HG02759 (cell line): ENCODE measurements around the gene BCL7B.
"Not testable (repeated sequence)": the region's sequence is repeated elsewhere in the genome, so short reads cannot be mapped to it uniquely, and the experiment has no call there.

Experiments
- ATAC-seq: cut with Tn5 transposase; IDR thresholded peaks from one replicate; pipeline ENCODE4 v1.9.1; 2021; ENCODE audit warnings: mild to moderate bottlenecking, moderate library complexity; ENCODE audit not compliant: unreplicated experiment

The BCL7B gene

DNA sequence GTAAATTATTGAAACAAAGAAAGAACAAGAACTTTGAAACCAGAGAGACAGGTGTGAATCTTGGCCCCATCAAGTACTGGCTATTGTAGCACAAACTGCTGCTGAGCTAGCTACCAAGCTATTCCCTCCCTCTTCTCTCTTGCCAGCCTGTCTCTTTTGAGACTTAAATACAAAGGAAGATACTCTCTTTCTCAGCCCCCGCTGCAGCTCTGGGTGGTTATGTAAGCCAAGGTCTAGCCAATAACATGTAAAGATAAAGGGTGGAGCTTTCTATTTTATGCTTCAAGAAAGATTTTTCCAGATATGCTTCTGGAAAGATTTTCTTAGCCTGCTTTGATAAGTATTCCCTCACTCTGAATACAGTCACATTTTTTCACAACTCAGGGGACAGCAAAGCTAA, 52.6 kb downstream of the BCL7B start:
- no peak for ATAC-seq

DNA sequence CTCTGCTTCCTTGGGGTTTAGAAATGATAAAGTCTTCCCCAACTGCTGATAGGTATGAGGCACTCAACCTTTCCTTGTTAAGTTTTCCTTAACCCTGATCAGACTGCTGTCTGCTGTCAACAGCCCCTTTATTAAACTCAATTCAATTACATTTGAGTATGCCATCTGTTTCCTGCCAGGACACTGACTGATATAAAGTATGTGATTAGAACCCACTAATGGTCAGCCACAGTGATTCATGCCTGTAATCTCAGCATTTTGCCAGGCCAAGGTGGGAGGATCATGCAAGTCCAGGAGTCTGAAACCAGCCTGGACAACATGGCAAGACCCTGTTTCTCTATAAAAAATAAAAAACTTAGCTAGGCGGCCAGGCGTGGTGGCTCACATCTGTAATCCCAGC, 53.5 kb downstream of the BCL7B start:
- no peak for ATAC-seq

DNA sequence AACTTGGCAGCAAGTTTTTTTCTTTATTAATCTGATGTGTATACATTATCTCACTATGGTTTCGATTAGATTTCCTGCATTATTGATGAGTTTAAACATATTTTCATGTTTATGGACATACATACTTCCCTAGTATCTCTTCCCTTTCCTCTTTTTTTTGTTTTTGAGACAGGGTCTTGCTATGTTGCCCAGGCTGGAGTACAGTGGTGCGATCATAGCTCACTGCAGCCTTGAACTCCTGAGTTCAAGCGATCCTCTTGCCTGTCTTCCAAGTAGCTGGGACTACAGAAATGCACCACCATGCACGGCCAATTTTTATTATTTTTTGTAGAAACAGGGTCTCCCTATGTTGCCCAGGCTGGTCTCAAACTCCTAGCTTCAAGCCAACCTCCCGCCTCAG, 54.3 kb downstream of the BCL7B start:
- no peak for ATAC-seq

DNA sequence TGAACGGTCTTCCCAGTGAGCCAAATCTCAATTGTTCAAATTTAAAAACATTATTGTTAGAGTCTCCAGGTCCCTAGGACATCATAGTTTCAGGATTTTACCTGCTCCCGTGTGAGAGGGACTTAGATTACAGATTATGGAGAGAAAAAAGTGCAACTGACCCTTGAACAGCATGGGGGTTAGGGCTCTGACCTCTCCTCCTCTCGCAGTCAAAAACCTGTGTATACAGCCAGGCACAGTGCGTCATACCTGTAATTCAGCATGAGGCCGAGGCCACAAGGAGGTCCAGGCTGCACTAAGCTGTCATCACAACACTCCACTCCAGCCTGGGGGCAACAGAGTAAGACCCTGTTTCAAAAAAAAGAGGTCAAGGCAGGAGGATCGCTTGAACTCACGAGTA, 60.9 kb downstream of the BCL7B start:
- ATAC-seq: no peak

DNA sequence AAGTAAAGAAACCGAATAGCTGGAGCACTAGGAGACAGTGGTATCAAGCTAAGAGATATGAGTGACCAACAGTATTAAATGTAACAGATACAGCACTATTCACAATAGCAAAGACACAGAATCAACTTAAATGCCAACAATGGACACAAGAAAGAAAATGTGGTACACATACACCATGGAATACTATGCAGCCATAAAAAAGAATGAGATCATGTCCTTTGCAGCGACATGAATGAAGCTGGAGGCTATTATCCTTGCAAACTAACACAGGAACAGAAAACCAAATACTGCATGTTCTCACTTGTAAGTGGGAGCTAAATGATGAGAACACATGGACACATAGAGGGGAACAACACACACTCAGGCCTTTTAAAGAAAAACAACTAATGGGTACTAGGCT, 62.0 kb downstream of the BCL7B start:
- not testable (repeated sequence) for ATAC-seq

DNA sequence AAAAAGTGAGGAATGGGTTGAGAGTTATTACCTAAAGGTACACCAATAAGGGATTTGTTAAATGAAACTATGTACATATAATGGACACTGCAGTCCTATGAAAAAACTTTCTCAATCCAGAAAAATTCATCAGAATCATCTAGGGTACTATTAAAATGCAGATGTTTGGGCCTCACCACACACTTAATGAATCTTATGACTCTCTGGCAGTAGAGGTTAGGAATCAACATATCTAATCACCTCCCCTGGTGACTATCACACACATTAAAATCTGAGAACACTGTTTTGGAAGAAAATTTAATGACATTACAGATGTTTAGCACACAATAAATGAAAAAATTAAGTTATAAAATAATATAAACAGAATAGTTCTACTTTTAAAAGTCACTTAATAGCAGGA, 67.5 kb downstream of the BCL7B start:
- no peak for ATAC-seq

DNA sequence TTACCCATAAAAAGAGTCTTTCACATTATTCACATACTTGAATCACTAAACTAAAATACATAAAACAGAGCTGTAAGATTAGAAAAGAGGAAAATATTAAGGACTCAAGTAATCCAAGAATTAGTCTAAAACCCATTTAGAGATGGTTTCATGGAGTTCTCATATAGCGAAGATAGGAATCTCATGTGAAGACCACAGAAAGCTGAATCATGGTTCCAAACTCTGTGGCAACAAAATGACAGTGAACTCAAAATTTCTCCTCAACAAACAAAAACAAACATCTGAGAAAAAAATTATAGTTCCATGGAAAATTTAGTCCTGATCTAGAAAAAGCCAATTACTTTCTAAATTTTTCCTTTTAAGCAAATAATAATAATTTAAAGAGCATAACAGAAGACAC, 70.0 kb downstream of the BCL7B start:
- no peak for ATAC-seq
